Endothelial cell of umbilical vein (primary cell): ENCODE results near the gene OSBPL6. TPM values are rescaled to one million over a fixed set of nuclear protein-coding genes. Genes with fewer than 3 reads are reported as not detected.

Experiments used
- BruUV-seq: library from RNA; stranded (reverse); fragments of 400-500 nt; replicated peaks from 2 replicates; lab custom pipeline; 2021; lab: Mats Ljungman, UMichigan
- CTCF ChIA-PET: fragments of 300-600, 350-600 bp; sonication (Branson Sonifier 250); formaldehyde crosslinking; loops from one replicate; lab custom pipeline; 2021; ENCODE audit warnings: antibody characterized with exemption, inconsistent platforms; lab: Charles Lee
- POLR2A ChIA-PET: fragments of 300-600, 350-600 bp; sonication (Branson Sonifier 250); formaldehyde crosslinking; loops from one replicate; lab custom pipeline; 2021; ENCODE audit warnings: antibody characterized with exemption, inconsistent platforms; lab: Charles Lee
- DNase-seq: peaks from one replicate; pipeline ENCODE4 v3.0.0-alpha.2; 2011; ENCODE audit warnings: low read depth, low spot score
- FAIRE-seq: peaks from 2 replicates; lab custom pipeline; 2011; peaks lifted over from hg19 to GRCh38; lab: Jason Lieb, UNC
- H2AFZ ChIP-seq: 2 replicates; pipeline ENCODE4 v1.6.0; 2012; ENCODE audit warnings: low read depth, low read length, control low read depth, inconsistent platforms
- H3K27ac ChIP-seq: 2 replicates; pipeline ENCODE4 v1.5.1; 2011; ENCODE audit warnings: low read depth, mild to moderate bottlenecking, control low read depth, low read length, moderate library complexity; ENCODE audit not compliant: insufficient read depth
- H3K27me3 ChIP-seq, 2 experiments: 2 replicates each; pipeline versions ENCODE4 v1.6.0 to v1.6.1; 2011; ENCODE audit warnings: low read length in 2 of 2, mixed read lengths in 1 of 2; ENCODE audit not compliant: control insufficient read depth in 2 of 2, insufficient read depth in 2 of 2
- H3K36me3 ChIP-seq, 2 experiments: 2 replicates in 1 of 2; 3 replicates in 1 of 2; pipeline ENCODE4 v1.5.1; 2011; ENCODE audit warnings: low read length in 2 of 2, mild to moderate bottlenecking in 1 of 2, moderate library complexity in 1 of 2; ENCODE audit not compliant: control insufficient read depth in 2 of 2, insufficient read depth in 2 of 2; ENCODE audit errors: extremely low read depth in 1 of 2
- H3K4me1 ChIP-seq: 3 replicates; pipeline ENCODE4 v1.5.1; 2011; ENCODE audit warnings: mild to moderate bottlenecking, low read length; ENCODE audit not compliant: control insufficient read depth, insufficient read depth; ENCODE audit errors: extremely low read depth
- H3K4me2 ChIP-seq: 2 replicates; pipeline ENCODE4 v1.6.1; 2011; ENCODE audit warnings: low read length, control low read depth, mixed read lengths; ENCODE audit not compliant: insufficient read depth
- H3K4me3 ChIP-seq, 3 experiments: fragments of 200-600 bp in 1 of 3; sonication (generic), shearing (Covaris generic) in 1 of 3; replicated peaks in 1 of 3; 2 replicates each; pipeline ENCODE4 v1.5.1; 2011 to 2016; ENCODE audit warnings: control low read depth in 3 of 3, low read length in 3 of 3, mild to moderate bottlenecking in 2 of 3, inconsistent platforms in 1 of 3, low read depth in 1 of 3, moderate library complexity in 1 of 3; ENCODE audit not compliant: insufficient read depth in 1 of 3
- H3K79me2 ChIP-seq: 2 replicates; pipeline ENCODE4 v1.6.0; 2012; ENCODE audit warnings: low read length, inconsistent platforms; ENCODE audit not compliant: control insufficient read depth, insufficient read depth
- H3K9ac ChIP-seq: replicated peaks from 2 replicates; pipeline ENCODE3; 2011; ENCODE audit warnings: low read length, control low read depth; ENCODE audit not compliant: insufficient read depth; ENCODE audit errors: extremely low read depth
- H3K9me1 ChIP-seq: replicated peaks from 3 replicates; pipeline ENCODE4 v1.6.0; 2011; ENCODE audit warnings: mild to moderate bottlenecking, low read length; ENCODE audit not compliant: control insufficient read depth, insufficient read depth; ENCODE audit errors: extremely low read depth
- H3K9me3 ChIP-seq: replicated peaks from 2 replicates; pipeline ENCODE4 v1.5.1; 2012; ENCODE audit warnings: low read length, inconsistent platforms; ENCODE audit not compliant: control insufficient read depth, insufficient read depth
- H4K20me1 ChIP-seq: replicated peaks from 2 replicates; pipeline ENCODE3; 2011; ENCODE audit warnings: mild to moderate bottlenecking, low read length; ENCODE audit not compliant: control insufficient read depth, insufficient read depth; ENCODE audit errors: extremely low read depth
- CTCF ChIP-seq, 2 donors: IDR thresholded peaks; 1 replicate in 1 of 2; 2 replicates in 1 of 2; pipeline ENCODE4 v1.5.1; 2011; ENCODE audit warnings: low read length in 2 of 2, mild to moderate bottlenecking in 2 of 2, moderate library complexity in 2 of 2, control low read depth in 1 of 2, inconsistent platforms in 1 of 2, low read depth in 1 of 2; ENCODE audit not compliant: insufficient read depth in 1 of 2; ENCODE audit errors: extremely low read depth in 1 of 2
- EZH2 ChIP-seq: IDR thresholded peaks from 2 replicates; pipeline ENCODE4 v1.6.1; 2012; ENCODE audit warnings: borderline replicate concordance, low read depth, mild to moderate bottlenecking, moderate library complexity, low read length, inconsistent platforms; ENCODE audit not compliant: severe bottlenecking
- FOS ChIP-seq: IDR thresholded peaks from 2 replicates; pipeline ENCODE4 v1.6.1; 2011; ENCODE audit warnings: mild to moderate bottlenecking, low read length, moderate library complexity, borderline replicate concordance; ENCODE audit not compliant: insufficient read depth
- GATA2 ChIP-seq: IDR thresholded peaks from 2 replicates; pipeline ENCODE4 v1.7.0; 2011; ENCODE audit warnings: low read depth, mild to moderate bottlenecking, moderate library complexity, mixed read lengths, low read length; ENCODE audit not compliant: insufficient read length, insufficient read depth
- JUN ChIP-seq: IDR thresholded peaks from 2 replicates; pipeline ENCODE4 v1.6.1; 2011; ENCODE audit warnings: borderline replicate concordance, low read depth; ENCODE audit not compliant: insufficient read length, insufficient read depth
- MYC ChIP-seq: IDR thresholded peaks from one replicate; pipeline ENCODE4 v1.6.1; 2011; ENCODE audit warnings: mild to moderate bottlenecking, low read depth, low read length
- POLR2A ChIP-seq: IDR thresholded peaks from 2 replicates; pipeline ENCODE4 v1.6.1; 2012; ENCODE audit warnings: low read depth, mild to moderate bottlenecking, control low read depth, low read length
- POLR2AphosphoS5 ChIP-seq: IDR thresholded peaks from 2 replicates; pipeline ENCODE4 v1.6.1; 2012; ENCODE audit warnings: low read depth, mild to moderate bottlenecking, control low read depth, low read length, moderate library complexity; ENCODE audit not compliant: insufficient read depth
- dilution Hi-C: fragments of 300-500 bp; cut with MboI; formaldehyde crosslinking; loops from one replicate; pipeline ENCODE4 v1.15.0; 2019; ENCODE audit warnings: low sequenced_read_pairs; ENCODE audit not compliant: extremely low pct_ligation_motif_present
- intact Hi-C: fragments of 100-400 bp; cut with micrococcal nuclease; formaldehyde crosslinking; loops from one replicate; pipeline ENCODE4 v1.10.0; 2022
- polyA plus RNA-seq, 4 experiments: library from polyadenylated mRNA; depleted of rRNA in 3 of 4; stranded (reverse) in 3 of 4; unstranded in 1 of 4; fragments of >200 nt; gene quantifications; 2 replicates each; pipeline versions ENCODE4 v1.2.1 to v1.2.3, GENCODE V29; 2011 to 2012; ENCODE audit warnings: missing spikeins in 1 of 4
- total RNA-seq: library from RNA; stranded (reverse); gene quantifications from 2 replicates; pipeline ENCODE4 v1.2.3, GENCODE V29; 2021
- TF ChIP-seq, protein P1 (sequence below): IDR thresholded peaks from 2 replicates; pipeline ENCODE4 v1.6.1; 2011; ENCODE audit not compliant: insufficient read depth, insufficient read length

OSBPL6 gene
- total and polyA plus RNA-seq, 2 donors (not counting 3 experiments of a cell fraction or from before 2014, with no cell fraction given): 1.5 to 2.3 TPM

GRCh38 chr2:178296394-178297090 lies 102.2 kb downstream of the OSBPL6 start:
- BruUV-seq: no TSS peak
- Histone ChIP-seq H3K9ac (no peak overlapping the region), H4K20me1 (no peaks in the 10 kb centered on the region), H3K36me3 (no peaks in the 10 kb centered on the region), H2AFZ (no peak overlapping the region), H3K4me2 (no peak overlapping the region), H3K4me1 (peaks cover 32% of the 10 kb centered on the region), H3K9me3 (no peaks in the 10 kb centered on the region), H3K27me3 (no peaks in the 10 kb centered on the region), H3K79me2 (no peaks in the 10 kb centered on the region), H3K27ac (no peak overlapping the region), H3K9me1 (no peaks in the 10 kb centered on the region), H3K4me3 (no peak overlapping the region)
- FAIRE-seq: no peak
- intact Hi-C loops: loop anchor here (5.0 kb wide), 2 partner anchors 164 to 184 kb away; partner anchors contain the start of gene RBM45
- ChIA-PET POLR2A (no interaction called here), CTCF (interaction anchor here (1.6 to 2.1 kb wide), 2 partner anchors 10 to 48 kb away, joined by 3 to 6 read pairs; no protein-coding TSS in a partner anchor)
- dilution Hi-C loops: no loop called here
- no peak for TF ChIP-seq POLR2A
- TF ChIP-seq, protein P1, sequence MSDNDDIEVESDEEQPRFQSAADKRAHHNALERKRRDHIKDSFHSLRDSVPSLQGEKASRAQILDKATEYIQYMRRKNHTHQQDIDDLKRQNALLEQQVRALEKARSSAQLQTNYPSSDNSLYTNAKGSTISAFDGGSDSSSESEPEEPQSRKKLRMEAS: no peak
- TF ChIP-seq GATA2: no peak
- TF ChIP-seq FOS: no peak
- no peak for TF ChIP-seq JUN
- TF ChIP-seq MYC: no peak
- TF ChIP-seq POLR2AphosphoS5: no peak
- no peak for TF ChIP-seq EZH2
- no peak for TF ChIP-seq CTCF (IDR thresholded peaks at IDR 0.05; ENCODE audit: extremely low read depth in 1 of 2, insufficient read depth in 1 of 2, low read depth in 1 of 2, low read length in 2 of 2)
- DNase-seq: no peak
